Neural progenitor cell (in vitro differentiated cells): ENCODE data around the gene PDCL2. TPM values are rescaled to one million over a fixed set of nuclear protein-coding genes. Genes with fewer than 3 reads are reported as not detected.

ENCODE experiments used
- DNase-seq: peaks from one replicate; pipeline ENCODE4 v3.0.0-alpha.2; 2016; ENCODE audit warnings: low spot score
- H2AFZ ChIP-seq: fragments of 200-600 bp; sonication (generic); replicated peaks from 2 replicates; pipeline ENCODE4 v1.6.1; 2016; ENCODE audit warnings: antibody characterized with exemption
- H3F3A ChIP-seq: fragments of 200-600 bp; sonication (generic); 2 replicates; pipeline ENCODE4 v1.6.1; 2016; ENCODE audit warnings: antibody characterized with exemption, low read depth
- H3K27ac ChIP-seq: fragments of 200-600 bp; sonication (generic); 2 replicates; pipeline ENCODE4 v1.5.1; 2016; ENCODE audit warnings: mild to moderate bottlenecking
- H3K27me3 ChIP-seq: fragments of 200-600 bp; sonication (generic); 2 replicates; pipeline ENCODE4 v1.6.1; 2016; ENCODE audit warnings: mild to moderate bottlenecking, moderate library complexity
- H3K36me3 ChIP-seq: fragments of 200-600 bp; sonication (generic); 2 replicates; pipeline ENCODE4 v1.5.1; 2016
- H3K4me1 ChIP-seq: fragments of 200-600 bp; sonication (generic); 2 replicates; pipeline ENCODE4 v1.6.1; 2016; ENCODE audit warnings: mixed run types
- H3K4me2 ChIP-seq: fragments of 200-600 bp; sonication (generic); 2 replicates; pipeline ENCODE4 v1.6.1; 2016
- H3K4me3 ChIP-seq: fragments of 200-600 bp; sonication (generic); 2 replicates; pipeline ENCODE4 v1.5.1; 2016
- H3K79me2 ChIP-seq: fragments of 200-600 bp; sonication (generic); 2 replicates; pipeline ENCODE4 v1.6.1; 2016; ENCODE audit warnings: low read depth
- H3K9ac ChIP-seq: fragments of 200-600 bp; sonication (generic); 2 replicates; pipeline ENCODE4 v1.6.1; 2016
- H3K9me3 ChIP-seq: fragments of 200-600 bp; sonication (generic); 2 replicates; pipeline ENCODE4 v1.5.1; 2016; ENCODE audit warnings: low read depth
- H4K20me1 ChIP-seq: fragments of 200-600 bp; sonication (generic); 2 replicates; pipeline ENCODE4 v1.6.1; 2016; ENCODE audit warnings: low read depth
- H3K27ac Mint-ChIP-seq: 3 replicates; pipeline ENCODE4 v1.8.0; 2021; ENCODE audit warnings: mixed read lengths
- H3K27me3 Mint-ChIP-seq: 2 replicates; pipeline ENCODE4 v1.8.0; 2022; ENCODE audit warnings: low read depth, mild to moderate bottlenecking, inconsistent platforms, moderate library complexity, mixed read lengths; ENCODE audit not compliant: insufficient read depth
- H3K36me3 Mint-ChIP-seq: 3 replicates; pipeline ENCODE4 v1.8.0; 2021; ENCODE audit warnings: mixed read lengths
- H3K4me1 Mint-ChIP-seq: 3 replicates; pipeline ENCODE4 v1.8.0; 2021; ENCODE audit warnings: mixed read lengths
- H3K4me3 Mint-ChIP-seq: 3 replicates; pipeline ENCODE4 v1.8.0; 2021; ENCODE audit warnings: mild to moderate bottlenecking, moderate library complexity, mixed read lengths
- H3K9me3 Mint-ChIP-seq: 3 replicates; pipeline ENCODE4 v1.8.0; 2020; ENCODE audit warnings: mixed read lengths
- CTCF ChIP-seq: fragments of 200-600 bp; sonication (generic); IDR thresholded peaks from 2 replicates; pipeline ENCODE4 v1.5.1; 2017; ENCODE audit warnings: antibody characterized with exemption, mild to moderate bottlenecking
- EZH2 ChIP-seq: fragments of 200-600 bp; sonication (generic); IDR thresholded peaks from 2 replicates; pipeline ENCODE4 v1.6.1; 2017; ENCODE audit warnings: antibody characterized with exemption, mild to moderate bottlenecking, moderate library complexity
- EZH2phosphoT487 ChIP-seq: fragments of 200-600 bp; sonication (generic); IDR thresholded peaks from 2 replicates; pipeline ENCODE4 v1.6.1; 2017; ENCODE audit warnings: antibody characterized with exemption
- total RNA-seq: library from RNA; depleted of rRNA; stranded (reverse); fragments of >200 nt; gene quantifications from 2 replicates; pipeline ENCODE4 v1.2.3, GENCODE V29; 2015; ENCODE audit warnings: low replicate concordance

PDCL2 gene
- total RNA-seq, 1 donor from 2014 or later = not detected

DNA sequence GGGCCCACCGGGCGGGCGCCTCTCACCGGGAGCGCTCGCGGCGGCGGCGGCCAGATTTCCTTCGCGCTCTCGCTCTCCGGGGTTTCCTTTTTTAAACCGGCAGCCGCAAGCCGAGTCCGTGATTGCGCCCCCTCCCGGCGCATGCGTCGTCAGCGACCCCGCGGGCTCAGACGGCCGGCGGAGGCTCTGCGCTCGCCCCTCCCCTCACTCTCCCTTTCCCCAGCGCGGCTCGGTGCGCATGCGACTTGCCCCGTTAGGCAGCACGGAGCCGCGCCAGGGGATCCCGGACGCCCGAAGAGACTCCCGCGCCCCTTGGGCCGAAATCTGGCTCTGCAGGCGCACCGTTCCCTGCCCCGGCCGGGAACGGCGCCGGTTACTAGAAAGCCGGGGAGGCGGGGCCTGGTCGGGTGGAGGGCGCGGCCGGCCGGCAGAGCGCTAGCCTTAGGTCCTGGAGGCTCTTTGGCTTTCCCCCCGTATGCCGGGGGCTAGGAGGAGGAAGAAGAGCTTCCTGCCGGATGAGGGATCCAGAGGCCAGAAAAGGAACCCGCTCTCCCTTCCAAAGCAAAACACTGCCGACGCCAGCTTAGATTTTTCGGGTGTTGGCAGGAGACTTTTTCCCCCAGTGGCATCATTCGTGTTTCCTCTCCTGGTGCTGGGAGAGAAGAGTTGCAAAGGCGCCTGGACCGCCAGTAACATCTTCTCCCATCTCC lies 45.1 kb downstream of the PDCL2 start, which contains the start of gene CLOCK:
Gene CLOCK (minus strand): TSS at position 154 of the 710 bp plus-strand sequence. CDS start 64,124 bp downstream, outside the sequence.
- peak within 1 kb of the TSS; percentile 98 for H2AFZ ChIP-seq
- no peaks in the 10 kb centered on the region for H3K9me3 ChIP-seq
- H3K9ac ChIP-seq = peak within 1 kb of the TSS; percentile 18
- peak; percentile 96 for DNase-seq
- H3K4me2 ChIP-seq = peak within 1 kb of the TSS; percentile 96
- Mint-ChIP-seq H3K36me3 (peaks cover 4% of the 10 kb centered on the region), H3K4me1 (peaks cover 33% of the 10 kb centered on the region), H3K27ac (peak within 1 kb of the TSS; percentile 84), H3K4me3 (peak within 1 kb of the TSS; percentile 97), H3K27me3 (peaks cover 4% of the 10 kb centered on the region), H3K9me3 (no peaks in the 10 kb centered on the region)
- TF ChIP-seq CTCF (peak; percentile 60), EZH2phosphoT487 (no peak), EZH2 (no peak)
- H3K27ac ChIP-seq = peak within 1 kb of the TSS; percentile 94
- peaks cover 18% of the 10 kb centered on the region for H3K4me1 ChIP-seq
- H3K36me3 ChIP-seq = no peaks in the 10 kb centered on the region
- peaks cover 38% of the 10 kb centered on the region for H3K79me2 ChIP-seq
- peaks cover 19% of the 10 kb centered on the region for H4K20me1 ChIP-seq
- peak within 1 kb of the TSS; percentile 75 for H3K4me3 ChIP-seq
- peaks cover 37% of the 10 kb centered on the region for H3F3A ChIP-seq
- H3K27me3 ChIP-seq = no peaks in the 10 kb centered on the region

DNA sequence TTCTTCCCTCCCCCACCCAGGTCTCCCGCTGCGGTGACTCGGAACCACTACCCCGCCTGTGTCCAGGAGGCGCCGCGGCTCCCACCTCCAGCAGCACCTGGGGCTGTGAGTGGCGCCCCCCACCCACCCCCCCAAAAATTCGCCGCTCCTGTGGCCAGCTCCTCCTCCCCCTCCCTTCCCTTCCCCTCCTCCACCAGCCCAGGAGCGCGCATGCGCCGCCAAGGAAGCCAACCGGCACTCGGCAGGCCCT lies 45.6 kb downstream of the PDCL2 start:
- H3K4me1 Mint-ChIP-seq = peaks cover 33% of the 10 kb centered on the region
- peaks cover 37% of the 10 kb centered on the region for H3F3A ChIP-seq
- no peaks in the 10 kb centered on the region for H3K27me3 ChIP-seq
- peaks cover 4% of the 10 kb centered on the region for H3K27me3 Mint-ChIP-seq
- no peaks in the 10 kb centered on the region for H3K9me3 Mint-ChIP-seq
- peaks cover 18% of the 10 kb centered on the region for H3K4me1 ChIP-seq
- H3K27ac ChIP-seq = peak overlapping the region; percentile 94
- no peak for DNase-seq
- peak overlapping the region; percentile 96 for H3K4me2 ChIP-seq
- H2AFZ ChIP-seq = peak overlapping the region; percentile 98
- H3K79me2 ChIP-seq = peaks cover 43% of the 10 kb centered on the region
- H3K9me3 ChIP-seq = no peaks in the 10 kb centered on the region
- peaks cover 4% of the 10 kb centered on the region for H3K36me3 Mint-ChIP-seq
- peak overlapping the region; percentile 75 for H3K4me3 ChIP-seq
- peak overlapping the region; percentile 96 for H3K4me3 Mint-ChIP-seq
- TF ChIP-seq EZH2 (no peak), CTCF (no peak), EZH2phosphoT487 (no peak)
- H4K20me1 ChIP-seq = peaks cover 19% of the 10 kb centered on the region
- no peaks in the 10 kb centered on the region for H3K36me3 ChIP-seq
- no peak overlapping the region for H3K27ac Mint-ChIP-seq
- peak overlapping the region; percentile 18 for H3K9ac ChIP-seq

- TF ChIP-seq CTCF = no peak
- TF ChIP-seq EZH2 = no peak
- TF ChIP-seq EZH2phosphoT487 = no peak
- H3K4me3 ChIP-seq = peak overlapping the region; percentile 75
- H3K27ac ChIP-seq = peak overlapping the region; percentile 94
- H3K4me3 Mint-ChIP-seq = peak overlapping the region; percentile 97
- peaks cover 4% of the 10 kb centered on the region for H3K36me3 Mint-ChIP-seq
- peaks cover 33% of the 10 kb centered on the region for H3K4me1 Mint-ChIP-seq
- no peaks in the 10 kb centered on the region for H3K9me3 Mint-ChIP-seq
- peak; percentile 79 for DNase-seq
- peaks cover 19% of the 10 kb centered on the region for H4K20me1 ChIP-seq
- H3K9me3 ChIP-seq = no peaks in the 10 kb centered on the region
- H2AFZ ChIP-seq = peak overlapping the region; percentile 98
- no peaks in the 10 kb centered on the region for H3K27me3 ChIP-seq
- H3K36me3 ChIP-seq = no peaks in the 10 kb centered on the region
- peak overlapping the region; percentile 96 for H3K4me2 ChIP-seq
- H3K27me3 Mint-ChIP-seq = peaks cover 4% of the 10 kb centered on the region
- peaks cover 23% of the 10 kb centered on the region for H3K4me1 ChIP-seq
- peaks cover 49% of the 10 kb centered on the region for H3K79me2 ChIP-seq
- H3F3A ChIP-seq = peaks cover 37% of the 10 kb centered on the region
- peak overlapping the region; percentile 18 for H3K9ac ChIP-seq
- H3K27ac Mint-ChIP-seq = peak overlapping the region; percentile 94
Measured at GRCh38 chr4:55545641-55546505, 46.2 kb downstream of the PDCL2 start.
